GM18951 (cell line): Measurements from ENCODE around the gene TLE4.

Experiments used
- POLR2A ChIP-seq: IDR thresholded peaks from 4 replicates; pipeline ENCODE4 v1.6.1; 2011; ENCODE audit warnings: mild to moderate bottlenecking; ENCODE audit not compliant: insufficient read length, insufficient read depth; ENCODE audit errors: extremely low read depth
- in situ Hi-C: fragments of 300-500 bp; cut with MboI; formaldehyde crosslinking; loops from one replicate; pipeline ENCODE4 v1.12.0; 2022; ENCODE audit warnings: low sequenced_read_pairs, mixed read lengths, inconsistent platforms; ENCODE audit not compliant: unreplicated experiment

TLE4 gene

DNA sequence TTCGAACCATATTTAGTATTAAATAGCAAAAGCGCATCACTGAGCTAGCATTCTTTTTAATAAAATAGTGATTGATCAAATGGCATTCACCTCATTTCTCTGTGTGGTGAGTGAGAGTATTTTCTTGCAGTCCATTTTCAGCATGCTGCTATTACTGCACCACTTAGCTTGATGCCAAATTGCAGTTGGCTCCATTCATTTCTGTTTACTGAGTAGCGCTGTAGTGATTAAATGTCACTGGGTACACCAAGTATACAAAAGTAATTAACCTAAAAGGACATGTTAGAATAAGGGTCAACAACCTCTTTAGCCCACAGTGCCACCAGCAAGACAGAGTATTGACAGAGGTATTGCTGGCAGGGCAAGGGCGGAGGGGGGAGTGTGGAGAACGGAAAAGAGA lies 122.0 kb downstream of the TLE4 start:
- in situ Hi-C loops, result no loop called here
- no peak for TF ChIP-seq POLR2A

DNA sequence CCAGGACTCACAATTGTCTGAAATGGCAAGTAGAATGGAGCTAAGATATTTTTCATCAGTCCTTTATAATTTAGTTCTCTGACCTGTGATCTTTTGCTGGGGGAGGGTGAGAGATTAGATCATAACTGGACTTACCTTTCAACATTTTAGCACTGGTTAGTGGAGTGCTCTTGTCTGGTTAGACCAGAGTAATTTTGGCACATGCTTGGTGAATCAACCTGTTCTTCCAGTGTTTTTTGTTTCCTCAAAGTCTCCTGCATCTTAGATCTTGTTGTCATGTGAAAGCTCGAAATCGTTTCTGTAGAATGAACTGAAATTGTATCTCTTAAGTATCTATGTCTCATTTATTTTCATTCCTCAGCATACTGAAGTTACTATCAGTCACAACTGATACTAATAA lies 122.4 kb downstream of the TLE4 start:
- in situ Hi-C loops, result no loop called here
- TF ChIP-seq POLR2A, result no peak

DNA sequence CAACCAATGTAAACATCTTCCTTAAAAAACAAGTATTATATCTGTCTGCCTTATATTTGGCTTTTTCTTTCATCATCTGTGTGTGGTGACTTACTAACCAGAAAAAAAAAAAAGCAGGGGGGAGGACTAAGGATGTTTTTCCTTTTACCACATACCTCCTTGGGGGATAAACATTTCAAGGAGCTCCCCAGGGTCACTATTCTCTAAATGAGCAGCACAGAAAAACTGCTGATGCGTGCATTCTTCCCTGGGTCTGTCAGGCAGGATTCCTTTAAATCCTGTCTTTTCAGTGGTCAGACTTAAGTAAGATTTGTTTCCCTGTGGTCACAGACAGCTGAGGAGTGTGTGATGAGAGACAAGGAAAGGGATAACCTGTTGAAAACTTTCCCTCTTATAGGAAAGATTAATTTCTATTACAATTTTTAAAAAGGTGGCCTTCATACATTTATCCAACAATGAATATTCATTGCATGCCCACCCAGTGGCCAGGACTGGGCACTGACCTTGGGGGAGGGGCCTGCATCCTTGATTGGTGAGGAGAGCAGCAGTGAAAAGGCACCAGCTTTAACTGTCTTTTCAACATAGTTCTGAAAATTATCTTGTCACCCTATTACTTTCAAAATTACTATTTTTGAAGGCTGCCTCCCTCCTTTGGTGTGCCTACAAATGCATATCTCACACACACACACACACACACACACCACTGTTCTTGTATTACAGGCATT lies 123.1 kb downstream of the TLE4 start:
- no peak for TF ChIP-seq POLR2A
- in situ Hi-C loops, result no loop called here

DNA sequence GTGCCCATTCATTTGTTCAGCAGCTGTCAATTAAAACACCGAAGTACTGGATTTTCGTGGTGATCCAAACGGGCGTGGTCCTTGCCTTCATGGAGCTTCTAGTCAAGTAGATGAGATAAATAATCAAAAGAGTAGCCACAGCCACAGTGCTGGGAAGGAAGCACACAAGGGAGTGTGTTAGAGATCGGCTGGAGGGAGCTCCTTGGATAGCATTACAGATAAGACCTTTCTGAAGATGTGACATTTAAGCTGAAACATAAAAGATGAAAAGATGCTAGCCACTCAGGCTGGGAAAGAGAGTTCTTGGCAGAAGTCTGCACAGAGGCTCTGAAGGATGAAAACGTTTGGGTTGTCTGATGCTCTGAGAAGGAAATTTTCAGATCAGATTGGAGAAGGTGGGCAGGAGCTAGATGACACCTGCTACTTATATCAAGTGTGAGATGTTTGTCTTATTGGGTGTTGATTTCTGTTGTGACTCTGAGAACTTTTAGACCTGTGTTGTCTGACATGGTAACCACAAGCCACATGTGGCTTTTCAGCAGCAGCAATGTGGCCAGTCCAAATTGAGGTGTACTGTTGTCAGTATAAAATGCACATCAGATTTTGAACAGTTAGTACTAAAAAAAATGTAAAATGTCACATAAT lies 123.9 kb downstream of the TLE4 start:
- in situ Hi-C loops, result no loop called here
- no peak for TF ChIP-seq POLR2A

DNA sequence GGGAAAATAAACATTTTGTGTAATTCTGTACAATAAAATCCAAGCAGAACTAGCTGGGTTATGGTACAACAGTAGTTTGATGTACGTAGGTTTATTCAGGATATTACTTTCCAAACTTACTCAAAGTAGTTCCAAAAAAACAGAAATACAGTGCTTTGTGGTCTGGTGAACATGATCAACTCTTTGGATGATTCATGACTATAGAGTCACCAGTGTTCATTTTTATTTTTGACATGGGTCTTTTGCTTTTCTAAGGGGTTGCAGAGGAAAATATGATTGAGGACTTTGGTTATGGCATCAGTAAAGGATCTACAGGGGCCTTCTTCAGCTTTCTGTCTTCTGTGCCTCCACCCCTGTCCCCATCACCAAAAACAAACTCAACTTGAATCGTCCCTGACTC lies 127.2 kb downstream of the TLE4 start:
- no peak for TF ChIP-seq POLR2A
- in situ Hi-C loops, result no loop called here

DNA sequence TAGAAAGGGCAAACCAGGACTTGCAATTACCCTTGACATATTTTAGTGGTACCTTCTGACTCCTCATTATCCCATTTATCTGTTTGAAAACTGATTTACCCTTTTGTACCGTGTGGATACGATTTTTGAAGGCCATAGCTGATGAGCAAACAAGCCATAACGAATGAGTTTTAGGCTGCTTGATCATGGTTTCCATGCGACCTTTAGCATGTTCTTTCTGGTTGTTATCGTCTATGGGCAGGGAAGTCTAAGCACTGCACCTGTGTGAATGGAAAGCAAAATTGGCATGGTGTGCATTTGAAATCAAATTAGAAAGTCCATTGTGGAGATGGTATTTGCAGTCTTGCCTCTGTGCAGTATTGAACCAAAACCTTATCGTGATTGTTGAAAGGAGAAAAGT lies 127.7 kb downstream of the TLE4 start:
- in situ Hi-C loops, result no loop called here

DNA sequence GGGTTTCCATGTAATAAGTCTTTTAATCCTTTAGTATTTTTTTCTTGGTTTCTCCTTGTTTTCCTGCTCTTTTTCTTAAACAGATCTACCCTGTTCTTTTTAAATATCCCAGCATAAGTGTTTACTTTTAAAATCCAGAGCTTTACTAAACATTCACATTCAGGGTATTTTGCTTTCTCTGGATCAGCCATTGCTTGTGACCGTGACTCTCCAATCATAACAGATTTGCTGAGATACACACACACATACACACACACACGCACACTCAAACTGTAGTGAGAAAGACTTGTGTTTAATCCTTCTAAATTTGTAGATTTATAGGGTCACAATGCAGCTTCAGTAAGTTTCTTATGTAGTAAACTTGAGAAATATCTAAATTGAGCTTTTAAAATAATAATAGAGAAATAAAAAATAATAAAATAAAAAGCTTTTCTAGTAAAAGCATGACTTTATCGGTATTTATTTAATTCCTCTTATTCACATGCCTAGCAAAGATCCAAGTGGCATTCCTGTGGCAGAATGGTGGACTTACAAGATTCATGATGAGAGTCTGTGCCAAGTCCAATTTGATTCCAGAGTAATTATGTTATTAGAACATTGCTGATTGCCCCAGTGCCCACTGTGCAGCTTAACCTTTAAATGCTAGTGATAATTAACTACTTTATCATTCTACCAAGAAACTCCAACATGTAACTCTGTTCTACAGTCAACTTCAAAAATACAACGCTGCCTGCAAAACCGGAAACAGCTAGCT lies 129.0 kb downstream of the TLE4 start:
- TF ChIP-seq POLR2A, result no peak
- in situ Hi-C loops, result no loop called here

More for the DNA sequence above, 127.7 kb downstream of the TLE4 start:
- no peak for TF ChIP-seq POLR2A

DNA sequence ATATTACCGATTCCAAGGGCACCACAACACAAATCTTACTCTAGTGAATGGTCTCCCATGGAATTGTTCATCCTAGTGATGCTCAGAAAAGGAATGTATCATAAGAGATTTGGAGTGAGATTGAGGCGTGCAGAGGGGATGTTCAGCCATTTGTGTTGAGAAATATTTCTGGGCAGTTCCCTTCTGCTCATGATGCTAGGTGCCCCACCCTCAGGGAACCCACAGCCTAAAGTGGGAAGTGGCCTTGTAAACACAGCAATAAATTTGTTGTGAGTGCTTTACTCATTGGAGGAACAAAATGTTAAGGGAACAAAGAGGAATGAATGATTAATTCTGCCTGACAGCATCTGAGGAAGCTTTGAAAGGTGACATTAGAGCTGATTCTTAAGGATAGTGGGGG lies 129.9 kb downstream of the TLE4 start:
- TF ChIP-seq POLR2A, result no peak
- in situ Hi-C loops, result no loop called here

DNA sequence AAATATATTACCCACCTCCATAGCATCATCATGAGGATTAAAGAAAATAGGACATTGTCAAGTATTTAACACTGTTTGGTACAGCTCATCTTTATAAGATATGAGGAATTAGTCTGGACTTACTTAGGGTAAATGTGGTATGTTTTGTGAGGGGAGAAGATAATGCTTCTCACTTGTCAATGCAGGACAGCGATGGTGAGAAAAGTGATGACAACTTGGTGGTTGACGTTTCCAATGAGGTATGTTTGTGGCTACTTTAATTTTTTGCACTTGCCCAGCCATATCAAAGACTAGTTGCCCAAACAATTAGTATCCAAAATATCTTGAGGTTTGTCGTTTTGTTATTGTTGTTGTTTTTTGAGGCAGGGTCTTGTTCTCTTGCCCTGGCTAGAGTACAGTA lies 133.9 kb downstream of the TLE4 start:
- in situ Hi-C loops, result no loop called here
- TF ChIP-seq POLR2A, result no peak

DNA sequence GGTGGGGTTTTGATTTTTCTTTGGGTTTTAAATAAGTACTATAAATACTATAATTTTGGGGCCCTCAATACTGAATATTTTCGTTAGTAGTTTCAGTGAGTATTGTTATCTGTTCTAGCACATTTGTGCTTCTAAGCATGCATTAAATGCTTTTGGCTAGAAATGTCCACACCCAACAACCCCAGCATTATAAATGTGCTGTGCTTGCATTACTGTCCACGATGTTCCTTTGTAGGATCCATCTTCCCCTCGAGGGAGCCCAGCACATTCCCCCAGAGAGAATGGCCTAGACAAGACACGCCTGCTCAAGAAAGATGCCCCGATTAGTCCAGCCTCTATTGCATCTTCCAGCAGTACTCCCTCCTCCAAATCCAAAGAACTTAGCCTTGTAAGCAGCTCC lies 134.7 kb downstream of the TLE4 start:
- TF ChIP-seq POLR2A, result no peak
- in situ Hi-C loops, result no loop called here

DNA sequence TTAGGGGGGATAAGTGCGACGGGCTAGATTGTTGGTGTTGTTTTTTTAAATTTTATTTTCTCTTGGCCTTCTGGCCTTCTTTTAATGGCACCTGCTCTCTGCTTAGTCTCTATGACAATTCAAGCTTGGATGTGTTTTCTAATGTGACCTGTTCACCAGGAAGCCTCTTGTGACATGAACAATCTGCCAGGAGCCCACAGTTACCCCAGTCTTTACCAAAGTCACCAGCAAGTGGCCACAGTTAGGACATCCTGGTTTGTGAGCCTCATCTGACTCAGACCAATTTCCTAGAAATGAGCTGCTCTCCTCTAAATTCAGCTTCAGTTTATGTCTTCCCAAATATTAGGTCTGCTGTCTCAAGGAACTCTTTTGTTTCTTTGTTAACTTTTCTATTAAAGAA lies 135.8 kb downstream of the TLE4 start:
- no peak for TF ChIP-seq POLR2A
- in situ Hi-C loops, result no loop called here

DNA sequence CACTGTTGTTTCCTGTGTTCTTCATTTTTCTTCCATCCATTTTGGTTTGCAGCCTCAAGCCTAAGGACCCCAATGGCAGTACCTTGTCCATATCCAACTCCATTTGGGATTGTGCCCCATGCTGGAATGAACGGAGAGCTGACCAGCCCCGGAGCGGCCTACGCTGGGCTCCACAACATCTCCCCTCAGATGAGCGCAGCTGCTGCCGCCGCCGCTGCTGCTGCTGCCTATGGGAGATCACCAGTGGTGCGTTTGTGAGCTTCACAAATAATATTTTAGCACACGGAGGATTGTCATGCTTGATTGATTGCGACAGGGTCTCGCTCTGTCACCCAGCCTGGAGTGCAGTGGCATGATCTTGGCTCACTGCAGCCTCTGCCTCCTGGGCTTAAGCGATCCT lies 136.8 kb downstream of the TLE4 start:
- TF ChIP-seq POLR2A, result no peak
- in situ Hi-C loops, result no loop called here

DNA sequence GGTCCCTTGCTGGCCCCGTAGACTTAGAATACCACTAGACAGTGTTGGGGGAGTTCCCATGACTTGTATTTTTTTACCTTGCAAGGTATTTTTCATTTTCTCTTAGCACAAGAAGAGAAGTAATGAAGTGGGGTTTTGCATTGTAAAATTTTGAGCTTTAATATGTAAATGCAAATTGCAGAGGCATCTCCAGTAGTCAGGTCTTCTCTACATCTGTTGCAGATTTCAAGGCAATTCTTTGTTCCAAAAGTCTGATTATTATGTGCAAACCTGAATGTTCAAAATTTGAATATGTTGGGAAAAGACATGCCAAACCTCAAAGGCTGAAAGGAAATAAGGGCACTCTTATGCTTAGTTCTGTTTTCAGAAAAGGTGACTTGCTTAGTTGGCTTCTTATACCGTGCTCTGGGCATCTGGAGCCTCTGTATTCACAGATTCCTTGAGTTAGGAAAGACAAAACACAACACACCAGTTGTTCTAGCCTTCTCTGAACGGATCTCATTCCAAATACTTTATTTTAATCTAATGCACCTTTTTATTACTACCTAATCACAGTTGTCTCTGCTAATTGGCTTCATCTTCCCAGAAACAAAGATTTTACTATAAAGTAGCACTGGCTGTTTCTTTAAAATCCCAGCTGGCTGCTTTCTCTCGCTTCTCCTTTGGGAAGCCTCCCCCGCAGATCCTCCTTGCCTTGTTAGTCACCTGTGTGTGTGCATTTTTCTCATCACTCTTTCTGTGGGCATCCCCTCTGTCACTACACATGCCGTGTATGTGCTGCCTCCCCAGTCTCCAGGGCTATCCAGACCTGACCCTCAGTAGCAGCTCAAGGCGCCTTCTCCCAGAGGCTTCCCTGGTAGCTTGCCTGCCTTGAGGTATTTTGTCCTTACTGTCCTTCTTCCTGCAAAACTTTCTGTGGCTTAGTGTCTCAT lies 138.2 kb downstream of the TLE4 start:
- in situ Hi-C loops, result no loop called here
- TF ChIP-seq POLR2A, result no peak

DNA sequence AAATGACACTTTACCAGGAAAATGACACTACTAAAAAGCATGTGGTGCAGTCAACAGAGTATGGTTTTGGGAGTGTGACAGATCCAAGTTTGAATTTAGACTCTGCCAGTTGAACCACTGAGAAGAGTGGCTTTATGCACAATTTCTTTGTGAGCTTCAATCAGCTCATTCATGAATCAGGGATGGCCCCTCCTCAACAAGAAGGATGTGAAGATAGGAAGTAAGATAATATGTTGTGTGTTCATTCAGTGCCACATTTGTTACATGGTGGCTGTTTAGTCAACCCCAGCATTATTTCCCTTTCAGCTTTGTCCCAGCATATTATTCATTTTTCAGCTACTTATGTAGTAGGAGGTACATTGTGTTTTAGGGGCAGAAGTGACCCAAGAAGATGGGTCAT lies 140.1 kb downstream of the TLE4 start:
- TF ChIP-seq POLR2A, result no peak

More for the DNA sequence above, 140.1 kb downstream of the TLE4 start:
- in situ Hi-C loops, result no loop called here
